GM21526 (cell line): ENCODE measurements around the gene IRX5.

Experiments used
- ATAC-seq: cut with Tn5 transposase; IDR thresholded peaks from one replicate; pipeline ENCODE4 v1.9.1; 2021; ENCODE audit warnings: moderate library complexity; ENCODE audit not compliant: unreplicated experiment, low FRiP score

IRX5 gene

GRCh38 chr16:54930005-54930868, at the start of gene IRX5:
Gene IRX5, plus strand, starts transcription at chr16:54930865. Its CDS starts 334 bp downstream, at chr16:54931199.
- no peak for ATAC-seq

GRCh38 chr16:54882556-54882955, 48.1 kb upstream of the IRX5 start:
- no peak for ATAC-seq

- ATAC-seq, result no peak
These were observed 47.3 kb upstream of the IRX5 start for GRCh38 chr16:54883358-54883757.

- ATAC-seq, result no peak
These were observed 44.6 kb upstream of the IRX5 start for GRCh38 chr16:54886078-54886477.

- ATAC-seq, result no peak
These were observed 40.3 kb upstream of the IRX5 start for GRCh38 chr16:54890381-54890780.

- ATAC-seq, result no peak
These were observed 39.3 kb upstream of the IRX5 start for GRCh38 chr16:54891346-54891745.

GRCh38 chr16:54892981-54893380, 37.7 kb upstream of the IRX5 start:
- no peak for ATAC-seq

GRCh38 chr16:54897930-54898329, 32.7 kb upstream of the IRX5 start:
- no peak for ATAC-seq

GRCh38 chr16:54901606-54902005, 29.1 kb upstream of the IRX5 start:
- no peak for ATAC-seq

GRCh38 chr16:54903047-54903446, 27.6 kb upstream of the IRX5 start:
- no peak for ATAC-seq

- no peak for ATAC-seq
These were observed 19.6 kb upstream of the IRX5 start for GRCh38 chr16:54911079-54911478.

GRCh38 chr16:54912720-54913119, 17.9 kb upstream of the IRX5 start:
- ATAC-seq, result no peak

- ATAC-seq, result no peak
These were observed 9.3 kb upstream of the IRX5 start for GRCh38 chr16:54921206-54921824.

GRCh38 chr16:54923055-54923473, 7.6 kb upstream of the IRX5 start:
- ATAC-seq, result no peak

- ATAC-seq, result no peak
These were observed 6.7 kb upstream of the IRX5 start for GRCh38 chr16:54923988-54924387.

- ATAC-seq, result no peak
These were observed 4.4 kb upstream of the IRX5 start for GRCh38 chr16:54926166-54926838.

GRCh38 chr16:54927125-54928015, 3.3 kb upstream of the IRX5 start:
- no peak for ATAC-seq

GRCh38 chr16:54928016-54928356, 2.7 kb upstream of the IRX5 start:
- ATAC-seq, result no peak

- ATAC-seq, result peak; percentile 44
These were observed 2.1 kb upstream of the IRX5 start for GRCh38 chr16:54928411-54929089.
